IMR-90 (cell line): Measurements from ENCODE around the gene TNK1.

Experiments
- CTCF ChIP-seq: conservative IDR thresholded peaks from 2 replicates; pipeline ENCODE4 v1.5.1; 2012; ENCODE audit warnings: mild to moderate bottlenecking, low read depth, low read length, improper control_type of control experiment
- FOS ChIP-seq: fragments of 150-350 bp; IDR thresholded peaks from 2 replicates; pipeline ENCODE4 v1.6.1; 2016; ENCODE audit warnings: low read depth, low read length
- MAZ ChIP-seq: IDR thresholded peaks from 2 replicates; pipeline ENCODE4 v1.6.1; 2012; ENCODE audit warnings: low read depth, mild to moderate bottlenecking, low read length, improper control_type of control experiment, moderate library complexity, borderline replicate concordance
- SMC3 ChIP-seq: fragments of 150-350 bp; IDR thresholded peaks from 2 replicates; pipeline ENCODE4 v1.6.1; 2016; ENCODE audit warnings: low read depth, mild to moderate bottlenecking, antibody characterized with exemption, low read length, moderate library complexity
- USF2 ChIP-seq: fragments of 150-350 bp; IDR thresholded peaks from 2 replicates; pipeline ENCODE4 v1.6.1; 2017; ENCODE audit warnings: mild to moderate bottlenecking, antibody characterized with exemption, low read length, low read depth

GRCh38 chr17:7396147-7396546 is 15.3 kb downstream of the TNK1 start:
- TF ChIP-seq CTCF (no peak), USF2 (no peak), SMC3 (no peak), FOS (no peak), MAZ (no peak)
